ENCODE data around the gene SSBP1. TPM values are rescaled to one million over a fixed set of nuclear protein-coding genes. Genes with fewer than 3 reads are reported as not detected.
A peak's percentile ranks its signal among the peaks of the same experiment; 100 is the strongest.

Gene SSBP1
- total RNA-seq, 6 experiments from 2014 or later: 38.6 to 115 (median 48.8) TPM

- DNase-seq (no peak), ATAC-seq (no peak)
- no peak within 1 kb of the TSS for H3K4me3 ChIP-seq
- H3K27me3 ChIP-seq: no peaks in the 10 kb centered on the region
- WGBS (ENCODE audit: insufficient coverage, low coverage, low lambda C conversion rate, missing lambda C conversion rate): 100% methylated on average over 1 of the region's 1 CpG
- TF ChIP-seq POLR2A (IDR thresholded peaks at IDR 0.05) (no peak), CTCF (IDR thresholded peaks at IDR 0.05) (no peak)
- no peaks in the 10 kb centered on the region for H3K4me1 ChIP-seq
- H3K36me3 ChIP-seq: peaks cover 0 to 5% (median 0%) of the 10 kb centered on the region in 4 donors
- no peaks in the 10 kb centered on the region for H3K9me3 ChIP-seq
- intact Hi-C loops (cut with DNase I): no loop called here
- no peak within 1 kb of the TSS for H3K27ac ChIP-seq
Observed at GRCh38 chr7:141776374-141776773, 38.2 kb downstream of the SSBP1 start, which contains the start of gene TAS2R4. Gene TAS2R4 (plus strand): TSS chr7:141776674. CDS start chr7:141778489, 1,815 bp downstream.

GRCh38 chr7:141785706-141786552 is 47.8 kb downstream of the SSBP1 start:
- Histone ChIP-seq H3K36me3 (no peaks in the 10 kb centered on the region), H3K4me1 (no peaks in the 10 kb centered on the region), H3K27ac (no peak overlapping the region), H3K4me3 (no peak overlapping the region), H3K27me3 (no peaks in the 10 kb centered on the region), H3K9me3 (no peaks in the 10 kb centered on the region)
- ATAC-seq: peak; percentile 71 to 78 (median 76)
- no peak for DNase-seq
- TF ChIP-seq POLR2A (IDR thresholded peaks at IDR 0.05) (no peak), CTCF (IDR thresholded peaks at IDR 0.05) (peak; percentile 63 to 84 (median 80))
- WGBS (ENCODE audit: insufficient coverage, low coverage, low lambda C conversion rate, missing lambda C conversion rate): 57% methylated on average over 13 of the region's 13 CpGs
- intact Hi-C loops (cut with DNase I): no loop called here

- Histone ChIP-seq H3K4me3 (no peak overlapping the region), H3K9me3 (no peaks in the 10 kb centered on the region), H3K36me3 (no peaks in the 10 kb centered on the region), H3K4me1 (no peaks in the 10 kb centered on the region), H3K27ac (no peak overlapping the region), H3K27me3 (no peaks in the 10 kb centered on the region)
- intact Hi-C loops (cut with DNase I): no loop called here
- 48% methylated on average over 2 of the region's 2 CpGs for WGBS (ENCODE audit: insufficient coverage, low coverage, low lambda C conversion rate, missing lambda C conversion rate)
- DNase-seq (no peak), ATAC-seq (no peak)
- TF ChIP-seq POLR2A (IDR thresholded peaks at IDR 0.05) (no peak), CTCF (IDR thresholded peaks at IDR 0.05) (no peak)
Observed at GRCh38 chr7:141788296-141788695, 50.1 kb downstream of the SSBP1 start.

- 73% methylated on average over 5 of the region's 5 CpGs for whole genome bisulfite sequencing (ENCODE audit: insufficient coverage, low coverage, low lambda C conversion rate, missing lambda C conversion rate)
- ATAC-seq: no peak
- Histone ChIP-seq H3K4me3 (no peak within 1 kb of the TSS), H3K27ac (no peak within 1 kb of the TSS), H3K9me3 (no peaks in the 10 kb centered on the region), H3K27me3 (no peaks in the 10 kb centered on the region), H3K36me3 (no peaks in the 10 kb centered on the region), H3K4me1 (no peaks in the 10 kb centered on the region)
- TF ChIP-seq CTCF (IDR thresholded peaks at IDR 0.05): no peak
- TF ChIP-seq POLR2A (IDR thresholded peaks at IDR 0.05): no peak
- no peak for DNase-seq
- intact Hi-C loops (cut with DNase I): no loop called here
Observed at GRCh38 chr7:141789917-141790316, 51.8 kb downstream of the SSBP1 start, which contains the start of gene TAS2R5. Gene TAS2R5 (plus strand): TSS chr7:141790217. CDS start chr7:141790362, 145 bp downstream.
